ENCODE measurements around the gene NACC1. TPM values are rescaled to one million over a fixed set of nuclear protein-coding genes. Genes with fewer than 3 reads are reported as not detected.

The NACC1 gene
- total RNA-seq, 1 experiment from 2014 or later = 133 TPM

GRCh38 chr19:13134626-13135025 lies 16.6 kb downstream of the NACC1 start:
- Histone ChIP-seq H3K27me3 (ENCODE audit: insufficient read depth, low read depth) (no peaks in the 10 kb centered on the region), H3K4me3 (no peak overlapping the region), H3K4me1 (replicated peaks; ENCODE audit: insufficient read depth) (peaks cover 10% of the 10 kb centered on the region), H3K9me2 (ENCODE audit: insufficient read depth) (no peaks in the 10 kb centered on the region), H3K79me2 (ENCODE audit: low read depth) (peaks cover 52% of the 10 kb centered on the region), H2AFZ (no peak overlapping the region), H3F3A (ENCODE audit: insufficient read depth, low read depth) (peaks cover 46% of the 10 kb centered on the region; the same call in 1 of the 2 replicates), H3K27ac (no peak overlapping the region), H3K9me3 (ENCODE audit: insufficient read depth, low read depth) (no peaks in the 10 kb centered on the region), H4K20me1 (ENCODE audit: insufficient read depth) (peaks cover 68% of the 10 kb centered on the region), H3K36me3 (ENCODE audit: low read depth) (peaks cover 16% of the 10 kb centered on the region), H3K4me2 (no peak overlapping the region)
- CTCF ChIA-PET = no interaction called here
- BruUV-seq (replicated peaks) = no TSS peak
- no peak for DNase-seq
- POLR2A ChIA-PET (ENCODE audit: unreplicated experiment) = no interaction called here
- intact Hi-C loops (cut with micrococcal nuclease; ENCODE audit: unreplicated experiment) = no loop called here
- TF ChIP-seq EZH2 (IDR thresholded peaks at IDR 0.05; ENCODE audit: low read depth) = no peak

DNA sequence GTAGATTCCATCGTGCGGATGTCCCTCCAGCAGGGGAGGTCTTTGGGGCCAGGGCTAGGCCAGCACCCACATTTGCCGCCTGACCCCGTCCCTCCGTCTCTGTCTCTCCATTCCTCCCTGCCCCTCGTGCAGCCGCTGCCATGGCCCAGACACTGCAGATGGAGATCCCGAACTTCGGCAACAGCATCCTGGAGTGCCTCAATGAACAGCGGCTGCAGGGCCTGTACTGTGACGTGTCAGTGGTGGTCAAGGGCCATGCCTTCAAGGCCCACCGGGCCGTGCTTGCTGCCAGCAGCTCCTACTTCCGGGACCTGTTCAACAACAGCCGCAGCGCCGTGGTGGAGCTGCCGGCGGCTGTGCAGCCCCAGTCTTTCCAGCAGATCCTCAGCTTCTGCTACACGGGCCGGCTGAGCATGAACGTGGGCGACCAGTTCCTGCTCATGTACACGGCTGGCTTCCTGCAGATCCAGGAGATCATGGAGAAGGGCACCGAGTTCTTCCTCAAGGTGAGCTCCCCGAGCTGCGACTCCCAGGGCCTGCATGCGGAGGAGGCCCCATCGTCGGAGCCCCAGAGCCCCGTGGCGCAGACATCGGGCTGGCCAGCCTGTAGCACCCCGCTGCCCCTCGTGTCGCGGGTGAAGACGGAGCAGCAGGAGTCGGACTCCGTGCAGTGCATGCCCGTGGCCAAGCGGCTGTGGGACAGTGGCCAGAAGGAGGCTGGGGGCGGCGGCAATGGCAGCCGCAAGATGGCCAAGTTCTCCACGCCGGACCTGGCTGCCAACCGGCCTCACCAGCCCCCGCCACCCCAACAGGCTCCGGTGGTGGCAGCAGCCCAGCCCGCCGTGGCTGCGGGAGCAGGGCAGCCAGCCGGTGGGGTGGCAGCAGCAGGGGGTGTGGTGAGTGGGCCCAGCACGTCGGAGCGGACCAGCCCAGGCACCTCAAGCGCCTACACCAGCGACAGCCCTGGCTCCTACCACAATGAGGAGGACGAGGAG lies 17.3 kb downstream of the NACC1 start:
- Histone ChIP-seq H3K4me2 (no peak overlapping the region), H3K27ac (no peak overlapping the region), H3K4me3 (no peak overlapping the region), H3K9me2 (ENCODE audit: insufficient read depth) (no peaks in the 10 kb centered on the region), H3K36me3 (ENCODE audit: low read depth) (peaks cover 16% of the 10 kb centered on the region), H3K4me1 (replicated peaks; ENCODE audit: insufficient read depth) (peaks cover 10% of the 10 kb centered on the region), H2AFZ (no peak overlapping the region), H4K20me1 (ENCODE audit: insufficient read depth) (peaks cover 60% of the 10 kb centered on the region), H3F3A (ENCODE audit: insufficient read depth, low read depth) (peaks cover 39% of the 10 kb centered on the region; the same call in 1 of the 2 replicates), H3K27me3 (ENCODE audit: insufficient read depth, low read depth) (no peaks in the 10 kb centered on the region), H3K79me2 (ENCODE audit: low read depth) (peaks cover 45% of the 10 kb centered on the region), H3K9me3 (ENCODE audit: insufficient read depth, low read depth) (no peaks in the 10 kb centered on the region)
- no peak for DNase-seq
- no TSS peak for BruUV-seq (replicated peaks)
- intact Hi-C loops (cut with micrococcal nuclease; ENCODE audit: unreplicated experiment) = no loop called here
- ChIA-PET CTCF (no interaction called here), POLR2A (ENCODE audit: unreplicated experiment) (no interaction called here)
- TF ChIP-seq, protein P1, sequence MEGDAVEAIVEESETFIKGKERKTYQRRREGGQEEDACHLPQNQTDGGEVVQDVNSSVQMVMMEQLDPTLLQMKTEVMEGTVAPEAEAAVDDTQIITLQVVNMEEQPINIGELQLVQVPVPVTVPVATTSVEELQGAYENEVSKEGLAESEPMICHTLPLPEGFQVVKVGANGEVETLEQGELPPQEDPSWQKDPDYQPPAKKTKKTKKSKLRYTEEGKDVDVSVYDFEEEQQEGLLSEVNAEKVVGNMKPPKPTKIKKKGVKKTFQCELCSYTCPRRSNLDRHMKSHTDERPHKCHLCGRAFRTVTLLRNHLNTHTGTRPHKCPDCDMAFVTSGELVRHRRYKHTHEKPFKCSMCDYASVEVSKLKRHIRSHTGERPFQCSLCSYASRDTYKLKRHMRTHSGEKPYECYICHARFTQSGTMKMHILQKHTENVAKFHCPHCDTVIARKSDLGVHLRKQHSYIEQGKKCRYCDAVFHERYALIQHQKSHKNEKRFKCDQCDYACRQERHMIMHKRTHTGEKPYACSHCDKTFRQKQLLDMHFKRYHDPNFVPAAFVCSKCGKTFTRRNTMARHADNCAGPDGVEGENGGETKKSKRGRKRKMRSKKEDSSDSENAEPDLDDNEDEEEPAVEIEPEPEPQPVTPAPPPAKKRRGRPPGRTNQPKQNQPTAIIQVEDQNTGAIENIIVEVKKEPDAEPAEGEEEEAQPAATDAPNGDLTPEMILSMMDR (conservative IDR thresholded peaks at IDR 0.05) = no peak

DNA sequence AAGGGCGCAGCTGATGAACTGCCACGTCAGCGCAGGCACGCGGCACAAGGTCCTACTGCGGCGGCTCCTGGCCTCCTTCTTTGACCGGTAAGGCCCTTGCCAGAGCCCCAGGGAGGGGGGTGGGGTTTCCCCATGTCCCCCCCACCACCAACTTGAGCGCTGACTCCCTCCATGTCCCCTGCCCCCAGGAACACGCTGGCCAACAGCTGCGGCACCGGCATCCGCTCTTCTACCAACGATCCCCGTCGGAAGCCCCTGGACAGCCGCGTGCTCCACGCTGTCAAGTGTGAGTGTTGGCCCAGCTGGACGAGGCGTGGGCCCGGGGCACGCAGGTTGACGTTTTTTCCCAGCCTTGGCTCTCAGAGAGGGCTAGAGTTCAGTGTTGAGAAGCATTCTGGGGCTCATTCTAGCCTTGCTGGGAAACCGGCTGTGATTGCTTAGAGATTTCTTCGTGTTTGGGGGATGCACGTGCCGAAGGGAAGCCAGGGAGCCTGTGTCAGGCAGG lies 19.3 kb downstream of the NACC1 start:
- CTCF ChIA-PET = no interaction called here
- POLR2A ChIA-PET (ENCODE audit: unreplicated experiment) = no interaction called here

More for the DNA sequence above, 19.3 kb downstream of the NACC1 start:
- Histone ChIP-seq H3K36me3 (ENCODE audit: low read depth) (peaks cover 16% of the 10 kb centered on the region), H3K4me2 (no peak overlapping the region), H3K27ac (no peak overlapping the region), H2AFZ (no peak overlapping the region), H4K20me1 (ENCODE audit: insufficient read depth) (peaks cover 45% of the 10 kb centered on the region), H3K9me2 (ENCODE audit: insufficient read depth) (no peaks in the 10 kb centered on the region), H3K4me3 (no peak overlapping the region), H3K4me1 (replicated peaks; ENCODE audit: insufficient read depth) (peaks cover 5% of the 10 kb centered on the region), H3K27me3 (ENCODE audit: insufficient read depth, low read depth) (no peaks in the 10 kb centered on the region), H3K9me3 (ENCODE audit: insufficient read depth, low read depth) (no peaks in the 10 kb centered on the region), H3K79me2 (ENCODE audit: low read depth) (peaks cover 25% of the 10 kb centered on the region), H3F3A (ENCODE audit: insufficient read depth, low read depth) (peaks cover 37% of the 10 kb centered on the region)
- TF ChIP-seq, protein P1 (conservative IDR thresholded peaks at IDR 0.05) = no peak
- TF ChIP-seq EZH2 (IDR thresholded peaks at IDR 0.05; ENCODE audit: low read depth) = no peak
- intact Hi-C loops (cut with micrococcal nuclease; ENCODE audit: unreplicated experiment) = no loop called here
- BruUV-seq (replicated peaks) = no TSS peak
- no peak for DNase-seq
